HG03469 (cell line): Measurements from ENCODE around the gene NEUROG3.
"Not testable (repeated sequence)": the region's sequence is repeated elsewhere in the genome, so short reads cannot be mapped to it uniquely, and the experiment has no call there.

Source experiments
- ATAC-seq: cut with Tn5 transposase; IDR thresholded peaks from one replicate; pipeline ENCODE4 v1.9.1; 2021; ENCODE audit warnings: mild to moderate bottlenecking, moderate library complexity, moderate number of reproducible peaks; ENCODE audit not compliant: unreplicated experiment

The NEUROG3 gene

GRCh38 chr10:69572159-69573055 lies 815 bp downstream of the NEUROG3 start:
- ATAC-seq, result no peak

- ATAC-seq, result no peak
These were observed 1.5 kb downstream of the NEUROG3 start for GRCh38 chr10:69571618-69572158.

- ATAC-seq, result no peak
These were observed 3.0 kb downstream of the NEUROG3 start for GRCh38 chr10:69570050-69570816.

GRCh38 chr10:69569396-69569934 lies 3.8 kb downstream of the NEUROG3 start:
- ATAC-seq, result no peak

GRCh38 chr10:69568472-69569395 lies 4.5 kb downstream of the NEUROG3 start:
- no peak for ATAC-seq

- no peak for ATAC-seq
These were observed 5.3 kb downstream of the NEUROG3 start for GRCh38 chr10:69567920-69568319.

- no peak for ATAC-seq
These were observed 10.4 kb downstream of the NEUROG3 start for GRCh38 chr10:69562731-69563254.

- no peak for ATAC-seq
These were observed 13.7 kb downstream of the NEUROG3 start for GRCh38 chr10:69559525-69559924.

GRCh38 chr10:69558559-69558958 lies 14.7 kb downstream of the NEUROG3 start:
- ATAC-seq, result no peak

- no peak for ATAC-seq
These were observed 18.6 kb downstream of the NEUROG3 start for GRCh38 chr10:69554611-69555010.

- ATAC-seq, result no peak
These were observed 19.9 kb downstream of the NEUROG3 start for GRCh38 chr10:69553328-69553727.

GRCh38 chr10:69552268-69552667 lies 21.0 kb downstream of the NEUROG3 start:
- no peak for ATAC-seq

GRCh38 chr10:69549959-69550358 lies 23.3 kb downstream of the NEUROG3 start:
- ATAC-seq, result no peak

- ATAC-seq, result no peak
These were observed 31.8 kb downstream of the NEUROG3 start for GRCh38 chr10:69541463-69541862.

GRCh38 chr10:69538461-69538860 lies 34.8 kb downstream of the NEUROG3 start:
- ATAC-seq, result no peak

GRCh38 chr10:69537449-69537848 lies 35.8 kb downstream of the NEUROG3 start:
- no peak for ATAC-seq

- ATAC-seq, result not testable (repeated sequence)
These were observed 36.7 kb downstream of the NEUROG3 start for GRCh38 chr10:69536521-69536920.

GRCh38 chr10:69533658-69534057 lies 39.6 kb downstream of the NEUROG3 start:
- no peak for ATAC-seq

GRCh38 chr10:69527961-69528360 lies 45.3 kb downstream of the NEUROG3 start:
- no peak for ATAC-seq
